GM11168 (cell line): ENCODE measurements around the gene OCLN.
"Not testable (repeated sequence)": the region's sequence is repeated elsewhere in the genome, so short reads cannot be mapped to it uniquely, and the experiment has no call there.

Experiments
- in situ Hi-C: fragments of 300-500 bp; cut with MboI; formaldehyde crosslinking; loops from one replicate; pipeline ENCODE4 v1.12.0; 2022; ENCODE audit warnings: low sequenced_read_pairs; ENCODE audit not compliant: unreplicated experiment

OCLN gene

DNA sequence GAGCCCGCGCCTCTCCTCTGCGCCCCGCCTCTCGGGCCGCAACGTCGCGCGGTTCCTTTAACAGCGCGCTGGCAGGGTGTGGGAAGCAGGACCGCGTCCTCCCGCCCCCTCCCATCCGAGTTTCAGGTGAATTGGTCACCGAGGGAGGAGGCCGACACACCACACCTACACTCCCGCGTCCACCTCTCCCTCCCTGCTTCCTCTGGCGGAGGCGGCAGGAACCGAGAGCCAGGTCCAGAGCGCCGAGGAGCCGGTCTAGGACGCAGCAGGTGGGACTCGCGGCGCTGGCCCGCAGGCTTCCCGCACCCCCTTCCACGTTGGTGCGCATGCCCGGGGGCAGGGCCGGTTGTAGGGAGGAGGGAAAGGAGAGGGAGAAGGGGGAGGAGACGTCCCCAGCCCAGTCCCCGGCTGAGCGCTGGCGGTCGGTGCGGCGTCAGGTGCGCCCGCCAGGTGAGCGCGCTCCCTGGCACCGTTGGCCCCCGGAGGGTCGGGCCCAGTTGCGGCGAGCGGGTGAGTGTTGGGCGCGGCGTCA lies at the start of gene OCLN:
TSS of gene OCLN (plus strand) at position 400 of the 532 bp plus-strand sequence. CDS start 11,455 bp downstream, outside the sequence.
- in situ Hi-C loops, result no loop called here

DNA sequence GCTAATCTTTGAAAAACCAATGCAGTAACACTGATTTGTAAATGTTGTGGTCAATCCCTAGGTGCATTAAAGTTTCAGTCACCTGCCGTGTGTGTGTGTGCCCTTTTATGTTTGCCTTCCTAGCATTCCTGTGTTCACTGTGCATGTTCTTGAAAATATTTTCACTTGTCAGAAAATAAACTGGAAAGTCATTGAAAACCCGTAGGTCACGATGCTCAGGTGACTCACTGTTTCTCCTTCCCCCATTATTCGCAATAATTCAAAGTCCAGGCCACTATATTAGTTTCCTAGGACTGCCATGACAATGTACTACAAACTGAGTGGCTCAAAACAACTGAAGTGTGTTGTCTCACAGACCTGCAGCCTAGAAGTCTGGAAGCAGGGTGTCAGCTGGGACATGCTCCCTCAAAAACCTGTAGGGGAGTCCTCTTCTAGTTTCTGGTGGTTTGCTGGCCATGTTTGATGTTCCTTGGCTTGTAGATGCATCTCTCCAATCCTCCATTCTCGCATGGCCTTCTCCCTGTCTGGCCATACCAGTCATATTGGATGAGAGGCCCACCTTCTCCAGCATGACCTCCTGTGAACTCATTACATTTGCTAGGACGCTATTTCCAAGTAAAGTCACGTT lies 48.3 kb upstream of the OCLN start:
- in situ Hi-C loops, result no loop called here

GRCh38 chr5:69449511-69449910 lies 43.1 kb upstream of the OCLN start:
- in situ Hi-C loops, result no loop called here

DNA sequence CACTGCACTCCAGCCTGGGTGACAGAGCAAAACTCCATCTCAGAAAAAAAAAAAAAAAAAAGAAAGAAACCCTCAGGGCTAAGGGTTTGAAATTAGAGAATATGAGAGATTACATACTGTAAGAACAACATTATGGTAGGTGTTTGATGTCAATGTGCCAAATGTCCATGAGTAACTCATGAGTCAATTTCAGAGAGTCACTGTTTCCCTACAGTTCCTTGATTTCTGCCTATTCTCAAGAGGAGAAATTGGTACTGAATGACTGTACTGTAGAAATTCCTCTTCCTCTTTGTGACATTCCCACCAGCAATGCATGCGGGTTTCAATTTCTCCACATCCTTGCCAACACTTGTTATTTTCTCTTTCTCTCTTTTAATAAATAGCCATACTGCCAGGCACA lies 42.5 kb upstream of the OCLN start:
- in situ Hi-C loops, result no loop called here

DNA sequence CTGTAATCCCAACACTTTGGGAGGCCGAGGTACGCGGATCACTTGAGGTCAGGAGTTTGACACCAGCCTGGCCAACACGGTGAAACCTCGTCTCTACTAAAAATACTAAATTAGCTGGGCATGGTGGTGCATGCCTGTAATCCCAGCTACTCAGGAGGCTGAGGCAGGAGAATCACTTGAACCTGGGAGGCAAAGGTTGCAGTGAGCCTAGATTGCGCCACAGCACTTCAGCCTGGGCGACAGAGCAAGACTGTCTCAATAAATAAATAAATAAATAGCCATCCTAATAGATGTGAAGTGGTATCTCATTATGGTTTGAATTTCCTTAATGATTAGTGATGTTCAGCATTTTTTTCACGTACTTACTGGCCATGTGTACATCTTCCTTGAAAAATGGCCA lies 42.1 kb upstream of the OCLN start:
- in situ Hi-C loops, result not testable (repeated sequence)

DNA sequence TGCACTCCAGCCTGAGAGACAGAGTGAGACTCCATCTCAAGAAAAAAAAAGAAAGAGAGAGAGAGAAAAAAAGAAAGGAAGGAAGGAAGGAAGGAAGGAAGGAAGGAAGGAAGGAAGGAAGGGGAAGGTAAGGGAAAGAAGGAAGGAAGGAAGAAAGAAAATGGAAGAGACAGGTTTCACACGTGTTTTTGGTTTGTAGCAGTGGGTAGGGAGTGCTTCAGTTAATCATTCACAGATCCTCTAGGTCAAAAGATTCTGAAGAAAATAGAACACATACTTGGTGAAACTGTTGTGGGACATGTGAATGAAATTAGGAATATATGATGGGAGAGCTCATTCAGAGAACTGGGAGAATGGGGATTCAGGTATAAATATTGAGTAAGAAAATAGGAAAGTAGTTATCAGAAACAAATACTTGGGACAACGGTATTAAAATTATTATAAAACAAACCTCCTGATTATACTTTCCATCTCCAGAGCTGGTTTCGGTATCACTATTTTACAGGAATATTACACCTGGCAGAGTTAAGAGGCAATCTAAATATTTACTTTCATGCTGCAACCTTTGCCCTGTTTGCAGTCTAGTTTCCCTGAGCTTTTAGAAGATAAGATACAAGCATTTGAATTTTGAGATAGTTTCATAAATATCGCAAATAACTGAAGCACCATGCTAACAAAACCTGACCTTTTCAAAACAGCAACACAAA lies 40.5 kb upstream of the OCLN start:
- in situ Hi-C loops, result no loop called here

DNA sequence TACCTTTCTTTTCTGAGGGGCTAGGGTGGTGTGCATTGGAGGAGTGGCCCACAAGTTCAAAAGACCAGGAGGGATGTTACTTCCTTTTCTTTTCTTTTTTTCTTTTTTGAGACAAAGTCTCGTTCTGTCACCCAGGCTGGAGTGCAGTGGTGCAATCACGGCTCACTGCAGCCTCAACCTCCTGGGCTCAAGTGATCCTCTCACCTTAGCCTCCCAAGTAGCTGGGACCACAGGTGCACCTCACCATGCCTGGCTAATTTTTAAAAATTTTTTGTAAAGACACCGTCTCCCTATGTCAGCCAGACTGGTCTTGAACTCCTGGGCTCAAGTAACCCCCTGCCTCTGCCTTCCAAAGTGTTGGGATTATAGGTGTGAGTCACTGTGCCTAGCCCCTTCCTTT lies 39.1 kb upstream of the OCLN start:
- in situ Hi-C loops, result not testable (repeated sequence)

DNA sequence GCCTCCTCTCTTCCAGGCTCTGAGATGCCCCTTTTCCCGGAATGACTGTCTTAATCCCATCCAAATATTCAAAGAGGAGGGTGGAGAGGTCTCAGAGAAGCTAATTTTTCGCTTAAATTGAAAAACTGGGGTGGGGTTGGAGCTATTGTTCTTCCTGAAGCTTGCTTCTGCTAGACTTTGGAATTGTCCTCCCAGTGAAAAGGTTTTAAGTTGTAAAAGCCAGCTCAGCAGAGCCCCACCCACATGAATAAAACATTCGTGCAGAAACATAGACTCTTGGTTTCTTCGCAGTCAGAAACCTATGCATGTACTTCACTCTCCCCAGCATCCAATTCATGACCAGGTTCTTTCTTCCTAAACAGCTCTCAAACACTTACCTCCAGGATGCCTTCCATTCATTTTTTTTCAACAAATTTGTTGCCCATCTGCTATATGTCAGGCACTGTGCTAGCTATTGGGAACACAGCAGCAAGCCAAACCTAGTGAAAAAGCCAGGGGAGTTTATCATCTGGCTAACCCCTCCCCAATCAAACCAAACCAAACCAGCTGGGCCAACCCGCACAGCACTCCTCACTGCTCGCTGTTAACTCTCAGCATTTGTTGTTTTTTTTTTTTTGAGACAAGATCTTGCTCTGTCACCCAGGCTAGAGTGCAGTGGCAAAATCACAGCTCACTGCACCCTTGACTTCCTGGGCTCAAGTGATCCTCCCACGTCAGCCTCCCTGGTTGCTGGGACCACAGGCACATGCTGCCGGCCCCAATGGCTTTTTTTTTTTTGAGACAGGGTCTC lies 37.9 kb upstream of the OCLN start:
- in situ Hi-C loops, result no loop called here

DNA sequence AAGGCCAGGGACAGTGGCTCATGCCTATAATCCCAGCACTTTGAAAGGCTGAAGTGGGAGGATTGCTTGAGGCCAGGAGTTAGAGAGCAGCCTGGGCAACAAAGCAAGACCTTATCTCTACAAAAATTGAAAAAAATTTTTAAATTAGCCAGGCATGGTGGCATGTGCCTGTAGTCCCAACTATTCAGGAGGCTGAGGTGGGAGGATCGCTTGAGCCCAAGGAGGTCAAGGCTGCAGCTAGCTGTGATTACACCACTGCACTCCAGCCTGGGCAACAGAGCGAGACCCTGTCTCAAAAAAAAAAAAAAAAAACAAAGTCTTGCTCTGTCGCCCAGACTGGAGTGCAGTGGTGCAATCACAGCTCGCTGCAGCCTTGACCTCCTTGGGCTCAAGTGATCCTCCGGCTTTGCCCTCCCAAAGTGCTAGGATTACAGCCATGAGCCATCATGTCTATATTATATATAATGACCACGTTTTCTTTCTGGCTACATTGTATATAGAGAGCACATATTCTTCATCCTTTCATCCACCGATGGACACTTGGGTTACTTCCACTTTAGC lies 37.1 kb upstream of the OCLN start:
- in situ Hi-C loops, result not testable (repeated sequence)

DNA sequence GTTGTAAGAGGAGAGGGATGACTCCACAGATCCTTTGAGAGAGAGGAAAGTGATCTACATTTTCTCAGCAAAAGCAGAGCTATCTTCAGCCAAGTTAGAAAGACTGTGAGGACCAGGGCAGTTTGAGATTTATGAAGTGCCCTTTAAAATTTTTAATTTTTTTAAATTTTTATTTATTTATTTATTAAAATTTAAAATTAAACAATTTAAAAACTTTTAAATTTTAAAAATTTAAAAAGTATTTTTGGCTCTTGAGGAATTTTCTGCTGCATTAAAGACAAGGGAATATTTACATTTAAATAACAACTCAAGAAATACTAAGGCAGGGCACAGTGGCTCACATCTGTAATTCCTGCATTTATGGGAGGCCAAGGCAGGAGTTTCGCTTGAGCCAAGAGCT lies 30.4 kb upstream of the OCLN start:
- in situ Hi-C loops, result no loop called here

- in situ Hi-C loops, result not testable (repeated sequence)
Observed at GRCh38 chr5:69466375-69466774, 26.2 kb upstream of the OCLN start.

GRCh38 chr5:69467442-69468225 lies 25.0 kb upstream of the OCLN start:
- in situ Hi-C loops, result no loop called here

- in situ Hi-C loops, result no loop called here
Observed at GRCh38 chr5:69468631-69469030, 24.0 kb upstream of the OCLN start.

GRCh38 chr5:69471516-69471915 lies 21.1 kb upstream of the OCLN start:
- in situ Hi-C loops, result not testable (repeated sequence)

GRCh38 chr5:69472535-69473143 lies 20.0 kb upstream of the OCLN start:
- in situ Hi-C loops, result not testable (repeated sequence)

- in situ Hi-C loops, result no loop called here
Observed at GRCh38 chr5:69477170-69477569, 15.4 kb upstream of the OCLN start.

DNA sequence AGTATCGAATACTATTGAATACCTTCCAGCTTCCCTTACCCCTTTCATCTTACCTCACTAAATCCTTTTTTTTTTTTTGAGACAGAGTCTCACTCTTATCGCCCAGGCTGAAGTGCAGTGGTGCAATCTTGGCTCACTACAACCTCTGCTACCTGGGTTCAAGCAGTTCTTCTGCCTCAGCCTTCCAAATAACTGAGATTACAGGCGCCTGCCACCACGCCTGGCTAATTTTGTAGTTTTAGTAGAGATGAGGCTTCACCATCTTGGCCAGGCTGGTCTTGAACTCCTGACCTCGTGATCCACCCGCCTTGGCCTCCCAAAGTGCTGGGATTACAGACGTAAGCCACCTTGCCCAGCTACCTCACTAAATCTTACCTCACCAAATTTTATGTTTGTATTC lies 14.3 kb upstream of the OCLN start:
- in situ Hi-C loops, result not testable (repeated sequence)

DNA sequence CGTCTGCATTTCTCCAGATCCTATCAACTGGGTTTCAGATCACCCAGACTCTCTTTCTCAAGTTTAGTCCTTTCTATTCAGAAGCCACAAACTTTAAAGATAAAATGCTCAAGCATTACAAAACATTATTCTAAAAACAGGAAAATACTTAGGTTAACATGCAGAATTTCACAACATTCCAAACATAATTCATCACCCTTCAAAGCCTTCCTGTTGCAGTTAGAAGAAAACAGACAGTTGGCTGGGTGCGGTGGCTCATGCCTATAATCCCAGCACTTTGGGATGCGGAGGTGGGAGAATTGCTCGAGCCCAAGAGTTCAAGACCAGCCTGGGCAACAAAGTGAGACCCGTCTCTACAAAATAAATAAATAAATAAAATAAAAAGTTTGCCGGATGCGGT lies 7.7 kb upstream of the OCLN start:
- in situ Hi-C loops, result no loop called here

DNA sequence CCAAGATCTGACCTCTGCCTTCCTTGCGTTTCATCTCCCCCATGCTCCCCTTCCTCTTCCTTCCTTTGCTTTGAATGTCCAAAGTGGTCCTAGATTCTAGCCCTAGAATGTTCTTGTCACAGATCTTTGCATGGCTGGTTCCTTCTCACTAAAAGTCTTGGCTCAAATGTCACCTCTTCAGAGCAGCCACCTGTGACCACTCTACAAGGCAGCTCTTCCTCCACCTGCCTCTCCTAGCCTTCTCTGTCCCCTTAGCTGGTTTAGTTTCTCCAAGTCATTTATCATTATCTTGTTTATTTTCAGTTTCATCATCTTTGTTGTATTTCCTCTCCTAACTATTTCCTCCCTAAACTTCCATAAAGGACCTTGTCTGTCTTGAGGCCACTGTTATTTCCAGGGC lies 7.1 kb upstream of the OCLN start:
- in situ Hi-C loops, result no loop called here

- in situ Hi-C loops, result no loop called here
Observed at GRCh38 chr5:69489246-69489645, 3.3 kb upstream of the OCLN start.
